Trophoblast cell (in vitro differentiated cells and primary cell): ENCODE data around the gene IL3.

Experiments used
- DNase-seq, 2 donors: peaks; one replicate each; pipeline ENCODE4 v3.0.0-alpha.2; 2016
- H2AFZ ChIP-seq: 2 replicates; pipeline ENCODE4 v1.6.1; 2013; ENCODE audit warnings: low read length, moderate library complexity, mild to moderate bottlenecking; ENCODE audit not compliant: insufficient read depth, poor library complexity
- H2AK5ac ChIP-seq: 2 replicates; pipeline ENCODE4 v1.6.1; 2013; ENCODE audit warnings: mild to moderate bottlenecking, low read length
- H2BK120ac ChIP-seq: 2 replicates; pipeline ENCODE4 v1.6.1; 2013; ENCODE audit warnings: low read length, mild to moderate bottlenecking, moderate library complexity; ENCODE audit not compliant: insufficient read depth, poor library complexity
- H2BK12ac ChIP-seq: 2 replicates; pipeline ENCODE4 v1.6.1; 2013; ENCODE audit warnings: mild to moderate bottlenecking, low read length, moderate library complexity
- H2BK5ac ChIP-seq: 2 replicates; pipeline ENCODE4 v1.6.1; 2013; ENCODE audit warnings: low read length, low read depth, moderate library complexity, mild to moderate bottlenecking; ENCODE audit not compliant: poor library complexity
- H3K14ac ChIP-seq: 2 replicates; pipeline ENCODE4 v1.6.1; 2013; ENCODE audit warnings: mild to moderate bottlenecking, low read length
- H3K18ac ChIP-seq: 2 replicates; pipeline ENCODE4 v1.6.1; 2013; ENCODE audit warnings: mild to moderate bottlenecking, low read length
- H3K23ac ChIP-seq: 2 replicates; pipeline ENCODE4 v1.6.1; 2013; ENCODE audit warnings: low read length
- H3K27ac ChIP-seq: 2 replicates; pipeline ENCODE4 v1.5.1; 2013; ENCODE audit warnings: low read depth, mild to moderate bottlenecking, inconsistent platforms, low read length, moderate library complexity
- H3K27me3 ChIP-seq: 2 replicates; pipeline ENCODE4 v1.6.1; 2013; ENCODE audit warnings: inconsistent platforms, mild to moderate bottlenecking, low read length, moderate library complexity; ENCODE audit not compliant: insufficient read depth
- H3K36me3 ChIP-seq, 2 experiments: 1 replicate in 1 of 2; 2 replicates in 1 of 2; pipeline ENCODE4 v1.6.1; 2013; ENCODE audit warnings: low read length in 2 of 2, mild to moderate bottlenecking in 2 of 2, moderate library complexity in 1 of 2; ENCODE audit not compliant: insufficient read depth in 2 of 2, control insufficient read depth in 1 of 2
- H3K4ac ChIP-seq: 2 replicates; pipeline ENCODE4 v1.6.1; 2013; ENCODE audit warnings: low read depth, mild to moderate bottlenecking, low read length, moderate library complexity
- H3K4me1 ChIP-seq, 2 experiments: 1 replicate in 1 of 2; 2 replicates in 1 of 2; pipeline ENCODE4 v1.6.1; 2013; ENCODE audit warnings: low read length in 2 of 2, mild to moderate bottlenecking in 2 of 2, moderate library complexity in 1 of 2; ENCODE audit not compliant: insufficient read depth in 2 of 2, control insufficient read depth in 1 of 2
- H3K4me2 ChIP-seq: 2 replicates; pipeline ENCODE4 v1.6.1; 2013; ENCODE audit warnings: inconsistent platforms, mild to moderate bottlenecking, low read length, moderate library complexity
- H3K4me3 ChIP-seq: 2 replicates; pipeline ENCODE4 v1.5.1; 2013; ENCODE audit warnings: mild to moderate bottlenecking, low read depth, low read length, inconsistent platforms
- H3K79me1 ChIP-seq: one replicate; pipeline ENCODE4 v1.6.1; 2013; ENCODE audit warnings: low read length
- H3K79me2 ChIP-seq: 2 replicates; pipeline ENCODE4 v1.6.1; 2013; ENCODE audit warnings: low read length, mild to moderate bottlenecking; ENCODE audit not compliant: control insufficient read depth, insufficient read depth, poor library complexity
- H3K9ac ChIP-seq: 2 replicates; pipeline ENCODE4 v1.6.1; 2013; ENCODE audit warnings: mild to moderate bottlenecking, low read length
- H3K9me3 ChIP-seq: 2 replicates; pipeline ENCODE4 v1.6.1; 2013; ENCODE audit warnings: low read depth, mild to moderate bottlenecking, control low read depth, inconsistent platforms, low read length; ENCODE audit not compliant: insufficient read depth
- H4K12ac ChIP-seq: 2 replicates; pipeline ENCODE4 v1.6.1; 2013; ENCODE audit warnings: low read depth, mild to moderate bottlenecking, low read length, moderate library complexity
- H4K8ac ChIP-seq: 2 replicates; pipeline ENCODE4 v1.6.1; 2013; ENCODE audit warnings: low read depth, mild to moderate bottlenecking, low read length, moderate library complexity
- H4K91ac ChIP-seq: one replicate; pipeline ENCODE4 v1.6.1; 2013; ENCODE audit warnings: low read depth, mild to moderate bottlenecking, low read length, moderate library complexity
- WGBS: extraction: QIAGEN DNeasy Blood & Tissue Kit; methylation state at CpG from one replicate; pipeline ENCODE4 v1.1.7; 2013; ENCODE audit warnings: missing lambda C conversion rate; ENCODE audit not compliant: insufficient read length, insufficient coverage; ENCODE audit errors: extremely low coverage; 5-methylcytosine and 5-hydroxymethylcytosine counted together

The IL3 gene

GRCh38 chr5:132070460-132071337 lies 10.2 kb downstream of the IL3 start:
- H2AFZ ChIP-seq = no peak overlapping the region
- H3K14ac ChIP-seq = no peak overlapping the region
- no peak overlapping the region for H4K91ac ChIP-seq
- H3K4me3 ChIP-seq = no peak overlapping the region
- no peak overlapping the region for H3K27ac ChIP-seq
- no peaks in the 10 kb centered on the region for H3K79me2 ChIP-seq
- H3K4me2 ChIP-seq = no peak overlapping the region
- no peak overlapping the region for H3K4ac ChIP-seq
- no peaks in the 10 kb centered on the region for H3K27me3 ChIP-seq
- no peak overlapping the region for H3K23ac ChIP-seq
- no CpG with 5 or more reads among the region's 13 CpGs for WGBS
- H4K12ac ChIP-seq = no peak overlapping the region
- no peaks in the 10 kb centered on the region for H3K9me3 ChIP-seq
- H3K18ac ChIP-seq = no peak overlapping the region
- no peaks in the 10 kb centered on the region for H3K4me1 ChIP-seq
- H2BK5ac ChIP-seq = no peak overlapping the region
- peak in 1 of 2 donors; percentile 4 for DNase-seq
- no peak overlapping the region for H2BK120ac ChIP-seq
- no peaks in the 10 kb centered on the region for H3K79me1 ChIP-seq
- H2AK5ac ChIP-seq = no peak overlapping the region
- H3K36me3 ChIP-seq = no peaks in the 10 kb centered on the region
- H4K8ac ChIP-seq = no peak overlapping the region
- H3K9ac ChIP-seq = no peak overlapping the region
- no peak overlapping the region for H2BK12ac ChIP-seq

GRCh38 chr5:132071338-132071707 lies 10.9 kb downstream of the IL3 start:
- Histone ChIP-seq H2AK5ac (no peak overlapping the region), H3K9ac (no peak overlapping the region), H3K14ac (no peak overlapping the region), H4K91ac (no peak overlapping the region), H3K9me3 (no peaks in the 10 kb centered on the region), H3K4me3 (no peak overlapping the region), H3K79me1 (no peaks in the 10 kb centered on the region), H2BK120ac (no peak overlapping the region), H3K4ac (no peak overlapping the region), H4K12ac (no peak overlapping the region), H4K8ac (no peak overlapping the region), H3K36me3 (no peaks in the 10 kb centered on the region), H2AFZ (no peak overlapping the region), H3K4me2 (no peak overlapping the region), H2BK5ac (no peak overlapping the region), H3K18ac (no peak overlapping the region), H3K4me1 (no peaks in the 10 kb centered on the region), H3K79me2 (no peaks in the 10 kb centered on the region), H2BK12ac (no peak overlapping the region), H3K27ac (no peak overlapping the region), H3K23ac (no peak overlapping the region), H3K27me3 (no peaks in the 10 kb centered on the region)
- DNase-seq = no peak
- WGBS = no CpG with 5 or more reads among the region's 2 CpGs

- no peak overlapping the region for H2BK5ac ChIP-seq
- H3K4me1 ChIP-seq = no peaks in the 10 kb centered on the region
- no peaks in the 10 kb centered on the region for H3K9me3 ChIP-seq
- H3K4ac ChIP-seq = no peak overlapping the region
- H3K27ac ChIP-seq = no peak overlapping the region
- no peaks in the 10 kb centered on the region for H3K36me3 ChIP-seq
- no peaks in the 10 kb centered on the region for H3K79me2 ChIP-seq
- H4K12ac ChIP-seq = no peak overlapping the region
- H2BK120ac ChIP-seq = no peak overlapping the region
- H2AK5ac ChIP-seq = no peak overlapping the region
- H3K14ac ChIP-seq = no peak overlapping the region
- H3K4me2 ChIP-seq = no peak overlapping the region
- H4K8ac ChIP-seq = no peak overlapping the region
- no peak overlapping the region for H3K4me3 ChIP-seq
- H3K23ac ChIP-seq = no peak overlapping the region
- H2AFZ ChIP-seq = no peak overlapping the region
- H3K27me3 ChIP-seq = no peaks in the 10 kb centered on the region
- H4K91ac ChIP-seq = no peak overlapping the region
- no peak for DNase-seq
- H3K9ac ChIP-seq = no peak overlapping the region
- H3K79me1 ChIP-seq = no peaks in the 10 kb centered on the region
- WGBS = no CpG with 5 or more reads among the region's 4 CpGs
- no peak overlapping the region for H3K18ac ChIP-seq
- no peak overlapping the region for H2BK12ac ChIP-seq
Measured at GRCh38 chr5:132072070-132072469, 11.6 kb downstream of the IL3 start.

GRCh38 chr5:132072528-132072927 lies 12.1 kb downstream of the IL3 start:
- no peaks in the 10 kb centered on the region for H3K79me2 ChIP-seq
- H4K12ac ChIP-seq = no peak overlapping the region
- H2AK5ac ChIP-seq = no peak overlapping the region
- H3K27me3 ChIP-seq = no peaks in the 10 kb centered on the region
- no CpG with 5 or more reads among the region's 2 CpGs for WGBS
- H4K91ac ChIP-seq = no peak overlapping the region
- no peaks in the 10 kb centered on the region for H3K4me1 ChIP-seq
- no peak overlapping the region for H3K14ac ChIP-seq
- H3K36me3 ChIP-seq = no peaks in the 10 kb centered on the region
- no peaks in the 10 kb centered on the region for H3K79me1 ChIP-seq
- H2BK12ac ChIP-seq = no peak overlapping the region
- no peak overlapping the region for H3K18ac ChIP-seq
- no peak overlapping the region for H3K4ac ChIP-seq
- H3K4me3 ChIP-seq = no peak overlapping the region
- no peak overlapping the region for H2BK120ac ChIP-seq
- no peak overlapping the region for H3K23ac ChIP-seq
- no peak overlapping the region for H2BK5ac ChIP-seq
- DNase-seq = no peak
- no peak overlapping the region for H4K8ac ChIP-seq
- no peak overlapping the region for H3K4me2 ChIP-seq
- H3K27ac ChIP-seq = no peak overlapping the region
- H3K9me3 ChIP-seq = no peaks in the 10 kb centered on the region
- H3K9ac ChIP-seq = no peak overlapping the region
- H2AFZ ChIP-seq = no peak overlapping the region
